GM23248 (cell line): ENCODE measurements around the gene SEC14L5.

Experiments
- EZH2 ChIP-seq: fragments of 200-600 bp; sonication (generic); IDR thresholded peaks from 2 replicates; pipeline ENCODE4 v1.6.1; 2018; ENCODE audit warnings: antibody characterized with exemption, mild to moderate bottlenecking; ENCODE audit not compliant: insufficient read depth, poor library complexity, severe bottlenecking
- EZH2phosphoT487 ChIP-seq: fragments of 200-600 bp; sonication (generic); IDR thresholded peaks from 2 replicates; pipeline ENCODE4 v1.6.1; 2018; ENCODE audit warnings: antibody characterized with exemption, moderate library complexity, mild to moderate bottlenecking, low read depth; ENCODE audit not compliant: insufficient read depth

- TF ChIP-seq EZH2, result no peak
- TF ChIP-seq EZH2phosphoT487, result no peak
Measured at GRCh38 chr16:4909825-4910224, 48.3 kb upstream of the SEC14L5 start.
